Peyer's patch (tissue), 4 donors: ENCODE data around the gene HCST. TPM values are rescaled to one million over a fixed set of nuclear protein-coding genes. Genes with fewer than 3 reads are reported as not detected.
A peak's percentile ranks its signal among the peaks of the same experiment; 100 is the strongest.

Experiments used
- DNase-seq, 3 donors: peaks; one replicate each; pipeline ENCODE4 v3.0.0-alpha.2; 2017 to 2019
- H3K27ac ChIP-seq, 4 donors: fragments of 200-600 bp; sonication (generic); one replicate each; pipeline ENCODE4 v1.5.1; 2016 to 2019
- H3K27me3 ChIP-seq, 2 donors: fragments of 200-600 bp; sonication (generic); one replicate each; pipeline ENCODE4 v1.5.1; 2019
- H3K36me3 ChIP-seq, 3 donors: fragments of 200-600 bp; sonication (generic); one replicate each; pipeline ENCODE4 v1.5.1; 2016 to 2019
- H3K4me1 ChIP-seq, 4 donors: fragments of 200-600 bp; sonication (generic); one replicate each; pipeline ENCODE4 v1.5.1; 2016 to 2019
- H3K4me3 ChIP-seq, 4 donors: fragments of 200-600 bp; sonication (generic); 1 replicate in 3 of 4; 2 replicates in 1 of 4; pipeline ENCODE4 v1.5.1; 2016 to 2019; ENCODE audit warnings: mild to moderate bottlenecking in 1 of 4
- H3K9me3 ChIP-seq, 4 donors: fragments of 200-600 bp; sonication (generic); one replicate each; pipeline ENCODE4 v1.5.1; 2016 to 2019; ENCODE audit warnings: mild to moderate bottlenecking in 1 of 4
- CTCF ChIP-seq, 6 experiments: fragments of 450-650 bp in 4 of 6; fragments of 200-600 bp in 2 of 6; sonication (generic) in 1 of 6; IDR thresholded peaks; one replicate each; pipeline ENCODE4 v1.5.1; 2017 to 2019; ENCODE audit warnings: antibody characterized with exemption in 6 of 6, mild to moderate bottlenecking in 3 of 6, moderate library complexity in 1 of 6
- POLR2A ChIP-seq, 2 donors: fragments of 450-650 bp; IDR thresholded peaks; one replicate each; pipeline ENCODE4 v1.5.1; 2017; ENCODE audit warnings: antibody characterized with exemption in 2 of 2, mild to moderate bottlenecking in 2 of 2, moderate library complexity in 2 of 2
- total RNA-seq, 4 donors: library from RNA; depleted of rRNA; stranded (reverse); fragments of >200 nt; gene quantifications; one replicate each; pipeline ENCODE4 v1.1.0, GENCODE V29; 2016

HCST gene
- total RNA-seq, 4 donors from 2014 or later, result 9.7 TPM; not detected in 3

GRCh38 chr19:35899547-35900214 lies 2.6 kb upstream of the HCST start:
- TF ChIP-seq POLR2A (IDR thresholded peaks at IDR 0.05), result peak in 1 of 2 donors; percentile 54
- TF ChIP-seq CTCF (IDR thresholded peaks at IDR 0.05), result no peak
- H3K4me3 ChIP-seq, result peak overlapping the region; percentile 66 to 94 (median 88)

GRCh38 chr19:35901055-35901644 lies 1.2 kb upstream of the HCST start:
- peaks cover 0 to 9% (median 0%) of the 10 kb centered on the region in 3 donors for H3K36me3 ChIP-seq
- H3K27me3 ChIP-seq, result no peaks in the 10 kb centered on the region
- H3K4me3 ChIP-seq, result peak overlapping the region in 3 of 4 donors; percentile 66 to 91 (median 85)
- no peak for TF ChIP-seq CTCF (IDR thresholded peaks at IDR 0.05)
- TF ChIP-seq POLR2A (IDR thresholded peaks at IDR 0.05), result no peak
- peaks cover 0 to 31% (median 16%) of the 10 kb centered on the region in 4 donors for H3K4me1 ChIP-seq
- no peaks in the 10 kb centered on the region for H3K9me3 ChIP-seq
- peak overlapping the region; percentile 67 to 96 (median 94) for H3K27ac ChIP-seq
- DNase-seq, result no peak

More at GRCh38 chr19:35899547-35900214, 2.6 kb upstream of the HCST start:
- Histone ChIP-seq H3K27ac (peak overlapping the region; percentile 92 to 96 (median 94)), H3K36me3 (peaks cover 0 to 24% (median 0%) of the 10 kb centered on the region in 3 donors), H3K9me3 (no peaks in the 10 kb centered on the region), H3K27me3 (no peaks in the 10 kb centered on the region), H3K4me1 (peaks cover 0 to 31% (median 15%) of the 10 kb centered on the region in 4 donors)
- peak; percentile 89 to 96 (median 90) for DNase-seq

- no peaks in the 10 kb centered on the region for H3K9me3 ChIP-seq
- TF ChIP-seq POLR2A (IDR thresholded peaks at IDR 0.05), result no peak
- TF ChIP-seq CTCF (IDR thresholded peaks at IDR 0.05), result no peak
- DNase-seq, result no peak
- H3K27ac ChIP-seq, result peak overlapping the region; percentile 81 to 96 (median 94)
- no peaks in the 10 kb centered on the region for H3K27me3 ChIP-seq
- H3K4me1 ChIP-seq, result peaks cover 0 to 31% (median 15%) of the 10 kb centered on the region in 4 donors
- peak overlapping the region; percentile 27 to 45 (median 38) for H3K4me3 ChIP-seq
- no peaks in the 10 kb centered on the region for H3K36me3 ChIP-seq
These were observed 644 bp downstream of the HCST start for GRCh38 chr19:35902870-35903475.

- Histone ChIP-seq H3K27ac (peak overlapping the region; percentile 81 to 96 (median 94)), H3K36me3 (no peaks in the 10 kb centered on the region), H3K4me3 (peak overlapping the region; percentile 27 to 45 (median 38)), H3K9me3 (no peaks in the 10 kb centered on the region), H3K4me1 (peaks cover 0 to 31% (median 10%) of the 10 kb centered on the region in 4 donors), H3K27me3 (no peaks in the 10 kb centered on the region)
- peak; percentile 69 to 97 (median 96) for DNase-seq
- TF ChIP-seq CTCF (IDR thresholded peaks at IDR 0.05), result no peak
- TF ChIP-seq POLR2A (IDR thresholded peaks at IDR 0.05), result peak in 1 of 2 donors; percentile 41
These were observed 1.3 kb downstream of the HCST start for GRCh38 chr19:35903550-35904179.

GRCh38 chr19:35904311-35905068 lies 2.2 kb downstream of the HCST start:
- TF ChIP-seq CTCF (IDR thresholded peaks at IDR 0.05) (no peak), POLR2A (IDR thresholded peaks at IDR 0.05) (no peak)
- Histone ChIP-seq H3K27me3 (no peaks in the 10 kb centered on the region), H3K4me3 (no peak overlapping the region), H3K4me1 (peaks cover 0 to 37% (median 10%) of the 10 kb centered on the region in 4 donors), H3K27ac (peak overlapping the region; percentile 81 to 96 (median 94)), H3K36me3 (no peaks in the 10 kb centered on the region), H3K9me3 (no peaks in the 10 kb centered on the region)
- DNase-seq, result no peak
